HepG2 (cell line): ENCODE measurements around the gene ACAP3. TPM values are rescaled to one million over a fixed set of nuclear protein-coding genes. Genes with fewer than 3 reads are reported as not detected.

Source experiments
- ATAC-seq: fragments of 200-7000 bp; cut with Tn5 transposase; 3 replicates; pipeline ENCODE4 v1.9.1; 2020; ENCODE audit warnings: mild to moderate bottlenecking, moderate library complexity
- BruUV-seq: library from RNA; stranded (reverse); fragments of 400-500 nt; replicated peaks from 2 replicates; lab custom pipeline; 2021; lab: Mats Ljungman, UMichigan
- CTCF ChIA-PET: fragments of 300-600 bp; formaldehyde crosslinking; extraction: SDS; loops from one replicate; lab custom pipeline; 2021; ENCODE audit warnings: low total read pairs, inconsistent platforms, low intra/inter-chr PET ratio; lab: Yijun Ruan, JAX
- POLR2A ChIA-PET: fragments of 350-600 bp; sonication (Branson Sonifier 250); formaldehyde crosslinking; loops from one replicate; lab custom pipeline; 2020; ENCODE audit warnings: antibody characterized with exemption, inconsistent platforms; lab: Yijun Ruan, JAX
- DNase-seq: peaks from one replicate; pipeline ENCODE4 v3.0.0-alpha.2; 2015; ENCODE audit warnings: low spot score
- FAIRE-seq: peaks from 3 replicates; lab custom pipeline; 2011; peaks lifted over from hg19 to GRCh38; lab: Jason Lieb, UNC
- H2AFZ ChIP-seq: one replicate; pipeline ENCODE4 v1.6.1; 2011; ENCODE audit warnings: low read length, inconsistent platforms
- H3K27ac ChIP-seq: fragments of 300-600 bp; 3 replicates; pipeline ENCODE4 v1.8.0; 2011; ENCODE audit warnings: mixed run types, mild to moderate bottlenecking, mixed read lengths, low read length, inconsistent platforms; ENCODE audit not compliant: insufficient read depth; ENCODE audit errors: extremely low read length
- H3K27me3 ChIP-seq, 2 experiments: fragments of 200-600 bp in 1 of 2; 2 replicates in 1 of 2; 3 replicates in 1 of 2; pipeline versions ENCODE4 v1.6.0 to v1.8.0; 2011; ENCODE audit warnings: low read length in 2 of 2, mild to moderate bottlenecking in 2 of 2, moderate library complexity in 2 of 2, inconsistent platforms in 1 of 2; ENCODE audit not compliant: insufficient read depth in 2 of 2, control insufficient read depth in 1 of 2
- H3K36me3 ChIP-seq, 2 experiments: fragments of 200-600 bp in 1 of 2; replicated peaks in 1 of 2; 2 replicates in 1 of 2; 3 replicates in 1 of 2; pipeline versions ENCODE4 v1.5.1 to v1.8.0; 2011; ENCODE audit warnings: low read length in 2 of 2, inconsistent platforms in 1 of 2; ENCODE audit not compliant: insufficient read depth in 2 of 2, control insufficient read depth in 1 of 2
- H3K4me1 ChIP-seq: 2 replicates; pipeline ENCODE4 v1.5.1; 2012; ENCODE audit warnings: low read length, inconsistent platforms; ENCODE audit not compliant: insufficient read depth
- H3K4me2 ChIP-seq: 2 replicates; pipeline ENCODE4 v1.6.0; 2011; ENCODE audit warnings: low read depth, low read length, inconsistent platforms
- H3K4me3 ChIP-seq, 3 experiments: fragments of 200-600 bp in 1 of 3; sonication (generic), shearing (Covaris generic) in 1 of 3; replicated peaks in 1 of 3; 2 replicates each; pipeline ENCODE4 v1.5.1; 2011 to 2016; ENCODE audit warnings: low read length in 3 of 3, inconsistent platforms in 2 of 3, low read depth in 2 of 3, mild to moderate bottlenecking in 2 of 3, control low read depth in 1 of 3, mixed read lengths in 1 of 3; ENCODE audit not compliant: insufficient read depth in 1 of 3
- H3K79me2 ChIP-seq: one replicate; pipeline ENCODE4 v1.6.1; 2011; ENCODE audit warnings: low read length, inconsistent platforms; ENCODE audit not compliant: insufficient read depth
- H3K9ac ChIP-seq: 2 replicates; pipeline ENCODE4 v1.6.0; 2011; ENCODE audit warnings: mild to moderate bottlenecking, low read depth, low read length, inconsistent platforms; ENCODE audit not compliant: insufficient read depth
- H3K9me3 ChIP-seq: 2 replicates; pipeline ENCODE4 v1.5.1; 2012; ENCODE audit warnings: mild to moderate bottlenecking, low read length
- H4K20me1 ChIP-seq: 2 replicates; pipeline ENCODE4 v1.6.0; 2011; ENCODE audit warnings: inconsistent platforms, mild to moderate bottlenecking, low read length, moderate library complexity; ENCODE audit not compliant: insufficient read depth
- MIER2 ChIP-seq: IDR thresholded peaks from 2 replicates; pipeline ENCODE4 v1.6.1; 2016; ENCODE audit warnings: missing biosample characterization, missing genetic modification reagents
- UBTF ChIP-seq: sonication (generic); formaldehyde crosslinking; IDR thresholded peaks from 2 replicates; pipeline ENCODE4 v1.4.0; 2020; ENCODE audit warnings: mild to moderate bottlenecking, missing genetic modification reagents
- ZBTB2 ChIP-seq: sonication (generic); formaldehyde crosslinking; IDR thresholded peaks from 2 replicates; pipeline ENCODE4 v1.8.0; 2022; ENCODE audit warnings: low read depth, missing genetic modification reagents
- ZSCAN29 ChIP-seq: sonication (generic); formaldehyde crosslinking; conservative IDR thresholded peaks from 2 replicates; pipeline ENCODE4 v1.4.0; 2020; ENCODE audit warnings: mild to moderate bottlenecking, missing genetic modification reagents
- WGBS: methylation state at CpG from one replicate; pipeline ENCODE4 v1.1.6; 2017; ENCODE audit warnings: low lambda C conversion rate; 5-methylcytosine and 5-hydroxymethylcytosine counted together
- in situ Hi-C: cut with HindIII; loops from 2 replicates; pipeline ENCODE4 v1.10.0; 2017; ENCODE audit warnings: low pct_unique_long_range_greater_than_20kb; ENCODE audit not compliant: extremely low pct_ligation_motif_present
- intact Hi-C: fragments of 100-400 bp; cut with micrococcal nuclease; formaldehyde crosslinking; loops from one replicate; pipeline ENCODE4 v1.10.0; 2022; ENCODE audit not compliant: unreplicated experiment
- polyA plus RNA-seq, 8 experiments: library from polyadenylated mRNA; depleted of rRNA in 3 of 8; stranded (reverse) in 7 of 8; unstranded in 1 of 8; fragments of >200 nt; fragmentation: Illumina TruSeq in 4 of 8; extraction: Trizol in 4 of 8; gene quantifications; 2 replicates each; pipeline versions ENCODE4 v1.2.1 to v1.2.3, GENCODE V29; 2011 to 2016; ENCODE audit warnings: low read depth in 4 of 8, missing spikeins in 1 of 8, mixed read lengths in 1 of 8; ENCODE audit not compliant: insufficient read depth in 1 of 8
- total RNA-seq, 5 experiments: library from RNA; depleted of rRNA; stranded (reverse); fragments of >200 nt; fragmentation: Illumina TruSeq; extraction: Trizol; gene quantifications; 2 replicates each; pipeline ENCODE4 v1.2.3, GENCODE V29; 2016; ENCODE audit warnings: low read depth in 1 of 5

Gene ACAP3
- total and polyA plus RNA-seq, 2 of the 13 experiments (the other 11 are each of a cell fraction or from before 2014, with no cell fraction given) = 29.4 to 50.8 TPM

GRCh38 chr1:1292442-1292779 is 15.3 kb downstream of the ACAP3 start:
- Histone ChIP-seq H3K9me3 (no peaks in the 10 kb centered on the region), H3K27me3 (no peaks in the 10 kb centered on the region), H2AFZ (no peak overlapping the region), H3K27ac (no peak overlapping the region), H3K4me1 (peaks cover 4% of the 10 kb centered on the region), H3K9ac (no peak overlapping the region), H4K20me1 (no peaks in the 10 kb centered on the region), H3K79me2 (no peaks in the 10 kb centered on the region), H3K36me3 (no peaks in the 10 kb centered on the region; a peak in 1 of 5 replicates), H3K4me2 (no peak overlapping the region), H3K4me3 (no peak overlapping the region)
- ATAC-seq (no peak), DNase-seq (no peak), FAIRE-seq (no peak)
- ChIA-PET CTCF (interaction anchor here (1.5 kb wide), 1 partner anchor 171 kb away, joined by 4 read pairs; no protein-coding TSS in a partner anchor), POLR2A (interaction anchor here (1.0 to 1.2 kb wide), 2 partner anchors 11 to 168 kb away, joined by 5 to 6 read pairs; no protein-coding TSS in a partner anchor)
- BruUV-seq = no TSS peak
- 96% methylated on average over 4 of the region's 9 CpGs for WGBS
- in situ Hi-C loops = no loop called here
- intact Hi-C loops = loop anchor here (5.0 kb wide), 1 partner anchor 170 kb away; no protein-coding TSS in a partner anchor
- TF ChIP-seq ZBTB2 (CRISPR knock-in tag) = no peak
- no peak for TF ChIP-seq UBTF (CRISPR knock-in tag)
- no peak for TF ChIP-seq ZSCAN29
- TF ChIP-seq MIER2 (CRISPR knock-in tag) = no peak
